ENCODE results near the gene WSCD2. TPM values are rescaled to one million over a fixed set of nuclear protein-coding genes. Genes with fewer than 3 reads are reported as not detected.

The WSCD2 gene
- total RNA-seq, 3 donors from 2014 or later: 0.33 to 0.48 (median 0.44) TPM

GRCh38 chr12:108123402-108123801 is 5.7 kb upstream of the WSCD2 start:
- H3K4me3 ChIP-seq: no peak overlapping the region
- H3K36me3 ChIP-seq: no peaks in the 10 kb centered on the region
- intact Hi-C loops (cut with DNase I; ENCODE audit: low total_unique reads): no loop called here
- H3K9me3 ChIP-seq: no peaks in the 10 kb centered on the region
- no peaks in the 10 kb centered on the region for H3K4me1 ChIP-seq
- DNase-seq (ENCODE audit: low spot score in 2 of 2): no peak
- H3K27ac ChIP-seq: no peak overlapping the region
- TF ChIP-seq POLR2AphosphoS5 (IDR thresholded peaks at IDR 0.05): no peak
- no peak for TF ChIP-seq POLR2A (IDR thresholded peaks at IDR 0.05)
- no peak for TF ChIP-seq CTCF (IDR thresholded peaks at IDR 0.05)
- H3K27me3 ChIP-seq: no peaks in the 10 kb centered on the region

GRCh38 chr12:108125073-108125472 is 4.0 kb upstream of the WSCD2 start:
- H3K27ac ChIP-seq: no peak overlapping the region
- no peak overlapping the region for H3K4me3 ChIP-seq
- no peaks in the 10 kb centered on the region for H3K36me3 ChIP-seq
- TF ChIP-seq POLR2A (IDR thresholded peaks at IDR 0.05) (no peak), CTCF (IDR thresholded peaks at IDR 0.05) (no peak)
- intact Hi-C loops (cut with DNase I; ENCODE audit: low total_unique reads): no loop called here
- H3K9me3 ChIP-seq: no peaks in the 10 kb centered on the region
- no peak for DNase-seq (ENCODE audit: low spot score in 2 of 2)
- peaks cover 0 to 16% of the 10 kb centered on the region in 2 donors for H3K27me3 ChIP-seq
- H3K4me1 ChIP-seq: peaks cover 0 to 7% of the 10 kb centered on the region in 2 donors

- Histone ChIP-seq H3K36me3 (no peaks in the 10 kb centered on the region), H3K4me3 (no peak overlapping the region), H3K27ac (no peak overlapping the region), H3K4me1 (peaks cover 0 to 7% of the 10 kb centered on the region in 2 donors), H3K9me3 (no peaks in the 10 kb centered on the region), H3K27me3 (peaks cover 0 to 17% of the 10 kb centered on the region in 2 donors)
- intact Hi-C loops (cut with DNase I; ENCODE audit: low total_unique reads): no loop called here
- TF ChIP-seq CTCF (IDR thresholded peaks at IDR 0.05) (no peak), POLR2A (IDR thresholded peaks at IDR 0.05) (no peak), POLR2AphosphoS5 (IDR thresholded peaks at IDR 0.05) (no peak)
- no peak for DNase-seq (ENCODE audit: low spot score in 2 of 2)
Measured at GRCh38 chr12:108126212-108126611, 2.9 kb upstream of the WSCD2 start.

- no peak overlapping the region for H3K4me3 ChIP-seq
- H3K27me3 ChIP-seq: peaks cover 0 to 25% of the 10 kb centered on the region in 2 donors
- H3K27ac ChIP-seq: no peak overlapping the region
- H3K4me1 ChIP-seq: peaks cover 0 to 7% of the 10 kb centered on the region in 2 donors
- DNase-seq (ENCODE audit: low spot score in 2 of 2): no peak
- H3K36me3 ChIP-seq: no peaks in the 10 kb centered on the region
- H3K9me3 ChIP-seq: no peaks in the 10 kb centered on the region
- TF ChIP-seq POLR2A (IDR thresholded peaks at IDR 0.05): no peak
- no peak for TF ChIP-seq POLR2AphosphoS5 (IDR thresholded peaks at IDR 0.05)
- no peak for TF ChIP-seq CTCF (IDR thresholded peaks at IDR 0.05)
- intact Hi-C loops (cut with DNase I; ENCODE audit: low total_unique reads): no loop called here
Measured at GRCh38 chr12:108126990-108127501, 2.0 kb upstream of the WSCD2 start.

GRCh38 chr12:108127654-108128053 is 1.4 kb upstream of the WSCD2 start:
- H3K9me3 ChIP-seq: no peaks in the 10 kb centered on the region
- no peak overlapping the region for H3K4me3 ChIP-seq
- H3K4me1 ChIP-seq: peaks cover 0 to 7% of the 10 kb centered on the region in 2 donors
- no peak for DNase-seq (ENCODE audit: low spot score in 2 of 2)
- no peaks in the 10 kb centered on the region for H3K36me3 ChIP-seq
- no peak overlapping the region for H3K27ac ChIP-seq
- intact Hi-C loops (cut with DNase I; ENCODE audit: low total_unique reads): no loop called here
- peaks cover 0 to 28% of the 10 kb centered on the region in 2 donors for H3K27me3 ChIP-seq
- TF ChIP-seq POLR2AphosphoS5 (IDR thresholded peaks at IDR 0.05) (no peak), CTCF (IDR thresholded peaks at IDR 0.05) (no peak), POLR2A (IDR thresholded peaks at IDR 0.05) (no peak)

All from breast epithelium (tissue), 4 donors.